Activated CD4-positive, alpha-beta memory T cell treated with anti-CD3 and anti-CD28 coated beads, Interleukin-2, amount 10 ng/mL, durations not matched to agents 7 days and 5 days (primary cell): ENCODE results near the gene USP9Y. TPM values are rescaled to one million over a fixed set of nuclear protein-coding genes. Genes with fewer than 3 reads are reported as not detected.
"Not testable (repeated sequence)": the region's sequence is repeated elsewhere in the genome, so short reads cannot be mapped to it uniquely, and the experiment has no call there.

Source experiments
- CTCF ChIA-PET: fragments of 350-600 bp; sonication (Branson Sonifier 250); formaldehyde crosslinking; loops from one replicate; lab custom pipeline; 2021; ENCODE audit warnings: antibody characterized with exemption, inconsistent platforms; lab: Charles Lee
- POLR2A ChIA-PET: fragments of 350-600 bp; sonication (Branson Sonifier 250); formaldehyde crosslinking; loops from one replicate; lab custom pipeline; 2021; ENCODE audit warnings: antibody characterized with exemption; lab: Charles Lee
- DNase-seq: peaks from one replicate; pipeline ENCODE4 v3.0.0-alpha.2; 2020
- H3K27ac Mint-ChIP-seq: one replicate; pipeline ENCODE4 v1.8.0; 2021; ENCODE audit warnings: mild to moderate bottlenecking, mixed read lengths
- H3K27me3 Mint-ChIP-seq: one replicate; pipeline ENCODE4 v1.8.0; 2021; ENCODE audit warnings: mixed read lengths
- H3K36me3 Mint-ChIP-seq: one replicate; pipeline ENCODE4 v1.8.0; 2021; ENCODE audit warnings: low read depth, mixed read lengths
- H3K4me1 Mint-ChIP-seq: one replicate; pipeline ENCODE4 v1.8.0; 2021; ENCODE audit warnings: mixed read lengths
- H3K4me3 Mint-ChIP-seq: one replicate; pipeline ENCODE4 v1.8.0; 2021; ENCODE audit warnings: mild to moderate bottlenecking, mixed read lengths
- H3K9me3 Mint-ChIP-seq: one replicate; pipeline ENCODE4 v1.8.0; 2021; ENCODE audit warnings: mixed read lengths
- total RNA-seq, 2 experiments: library from RNA; stranded (reverse); gene quantifications; one replicate each; pipeline ENCODE4 v1.2.3, GENCODE V29; 2021

The USP9Y gene, protein sequence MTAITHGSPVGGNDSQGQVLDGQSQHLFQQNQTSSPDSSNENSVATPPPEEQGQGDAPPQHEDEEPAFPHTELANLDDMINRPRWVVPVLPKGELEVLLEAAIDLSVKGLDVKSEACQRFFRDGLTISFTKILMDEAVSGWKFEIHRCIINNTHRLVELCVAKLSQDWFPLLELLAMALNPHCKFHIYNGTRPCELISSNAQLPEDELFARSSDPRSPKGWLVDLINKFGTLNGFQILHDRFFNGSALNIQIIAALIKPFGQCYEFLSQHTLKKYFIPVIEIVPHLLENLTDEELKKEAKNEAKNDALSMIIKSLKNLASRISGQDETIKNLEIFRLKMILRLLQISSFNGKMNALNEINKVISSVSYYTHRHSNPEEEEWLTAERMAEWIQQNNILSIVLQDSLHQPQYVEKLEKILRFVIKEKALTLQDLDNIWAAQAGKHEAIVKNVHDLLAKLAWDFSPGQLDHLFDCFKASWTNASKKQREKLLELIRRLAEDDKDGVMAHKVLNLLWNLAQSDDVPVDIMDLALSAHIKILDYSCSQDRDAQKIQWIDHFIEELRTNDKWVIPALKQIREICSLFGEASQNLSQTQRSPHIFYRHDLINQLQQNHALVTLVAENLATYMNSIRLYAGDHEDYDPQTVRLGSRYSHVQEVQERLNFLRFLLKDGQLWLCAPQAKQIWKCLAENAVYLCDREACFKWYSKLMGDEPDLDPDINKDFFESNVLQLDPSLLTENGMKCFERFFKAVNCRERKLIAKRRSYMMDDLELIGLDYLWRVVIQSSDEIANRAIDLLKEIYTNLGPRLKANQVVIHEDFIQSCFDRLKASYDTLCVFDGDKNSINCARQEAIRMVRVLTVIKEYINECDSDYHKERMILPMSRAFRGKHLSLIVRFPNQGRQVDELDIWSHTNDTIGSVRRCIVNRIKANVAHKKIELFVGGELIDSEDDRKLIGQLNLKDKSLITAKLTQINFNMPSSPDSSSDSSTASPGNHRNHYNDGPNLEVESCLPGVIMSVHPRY (N-terminal part only)
- total RNA-seq: 10 to 100 TPM; 18.2 to 18.4 TPM

DNA sequence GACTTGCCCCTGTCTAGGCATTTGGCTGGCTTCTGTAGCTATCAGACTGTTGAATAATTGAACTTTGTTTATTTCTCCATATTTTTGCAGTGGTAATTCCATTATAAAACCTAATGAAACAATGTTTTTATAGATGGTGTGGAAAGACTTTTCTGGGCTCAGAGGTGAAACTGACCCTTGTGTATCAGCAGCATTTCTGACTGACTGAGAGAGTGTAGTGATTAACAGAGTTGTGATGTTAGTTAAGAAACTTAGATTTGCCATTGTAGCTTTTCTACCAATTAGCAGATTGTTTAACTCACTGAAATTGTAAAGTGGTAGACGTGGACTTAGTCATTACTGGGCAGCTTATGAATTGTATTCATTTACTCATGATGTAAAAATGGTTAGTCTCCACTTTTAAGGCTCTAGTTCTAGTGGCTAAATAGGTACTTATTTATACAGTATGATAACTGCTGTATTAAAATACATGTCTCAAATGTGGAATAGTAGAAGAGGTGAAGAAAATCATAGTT lies at the start of gene USP9Y:
Gene USP9Y, plus strand, starts transcription at position 51 of the 515 bp plus-strand sequence. CDS start 8,217 bp downstream, outside the sequence.
- DNase-seq: no peak
- CTCF ChIA-PET: no interaction called here
- Mint-ChIP-seq H3K27me3 (no peaks in the 10 kb centered on the region), H3K36me3 (peaks cover 61% of the 10 kb centered on the region), H3K27ac (no peak within 1 kb of the TSS), H3K4me3 (no peak within 1 kb of the TSS), H3K4me1 (no peaks in the 10 kb centered on the region), H3K9me3 (peaks cover 5% of the 10 kb centered on the region)
- POLR2A ChIA-PET: no interaction called here

DNA sequence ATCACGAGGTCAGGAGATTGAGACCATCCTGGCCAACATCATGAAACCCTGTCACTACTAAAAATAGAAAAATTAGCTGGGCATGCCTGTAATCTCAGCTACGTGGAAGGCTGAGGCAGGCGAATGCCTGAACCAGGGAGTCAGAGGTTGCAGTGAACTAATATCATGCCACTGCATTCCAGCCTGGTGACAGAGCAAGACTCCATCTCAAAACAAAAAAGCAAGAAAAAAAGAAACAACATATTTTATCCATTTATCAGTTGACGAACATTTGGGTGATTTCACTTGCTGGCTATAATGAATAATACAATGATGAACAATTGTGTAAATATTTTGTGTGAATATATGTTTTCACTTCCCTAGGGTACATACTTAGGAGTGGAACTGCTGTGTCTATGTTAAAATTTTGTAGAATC lies 49.4 kb upstream of the USP9Y start:
- CTCF ChIA-PET: no interaction called here
- H3K27me3 Mint-ChIP-seq: no peaks in the 10 kb centered on the region
- POLR2A ChIA-PET: no interaction called here
- H3K36me3 Mint-ChIP-seq: no peaks in the 10 kb centered on the region
- H3K4me3 Mint-ChIP-seq: no peak overlapping the region
- no peaks in the 10 kb centered on the region for H3K9me3 Mint-ChIP-seq
- H3K4me1 Mint-ChIP-seq: no peaks in the 10 kb centered on the region
- no peak overlapping the region for H3K27ac Mint-ChIP-seq
- DNase-seq: no peak

DNA sequence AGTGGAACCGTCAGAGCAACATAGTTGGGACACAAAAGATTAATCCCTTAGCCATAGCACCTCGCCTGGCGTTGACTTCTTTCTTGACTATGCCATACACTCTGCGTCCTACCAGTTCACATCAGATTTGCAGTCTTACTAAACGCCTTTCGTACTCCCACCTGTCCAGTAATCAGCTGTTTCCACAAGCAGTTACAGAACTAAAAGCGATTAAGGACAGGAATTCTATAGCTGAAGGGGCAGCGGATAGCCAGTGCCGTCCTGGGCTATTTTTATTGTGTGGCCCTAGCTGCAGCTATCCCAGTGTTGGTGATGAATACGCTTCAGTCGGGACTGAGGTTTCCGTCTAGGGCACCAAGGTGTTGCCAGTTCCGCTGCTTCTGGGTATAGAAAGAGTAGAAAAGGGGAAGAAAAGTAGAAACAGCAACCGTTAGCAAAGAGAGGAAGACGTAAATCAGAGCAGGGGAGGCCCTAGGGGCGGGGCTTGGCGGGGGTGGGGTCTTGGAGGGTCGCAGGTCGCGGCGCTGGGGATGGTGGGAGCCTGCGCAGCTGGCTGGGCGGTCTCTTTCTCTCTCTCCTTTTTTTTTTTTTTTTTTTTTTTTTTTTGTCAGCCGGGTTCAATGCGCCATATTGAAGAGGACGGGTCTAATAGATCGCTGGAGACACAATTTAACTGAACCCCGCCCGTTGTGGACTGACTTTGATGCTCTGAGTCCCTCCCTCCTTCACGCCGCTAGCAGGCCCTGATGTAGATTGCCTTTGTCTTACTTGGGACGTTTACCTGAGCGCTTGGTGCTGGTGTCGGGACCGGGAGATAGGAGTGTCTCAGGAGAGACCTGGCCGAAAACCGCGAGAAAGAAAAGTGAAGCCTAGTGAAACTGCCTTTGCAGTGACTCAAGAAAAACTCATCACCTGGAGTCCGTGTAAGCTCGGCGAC lies 39.0 kb upstream of the USP9Y start:
- Mint-ChIP-seq H3K9me3 (no peaks in the 10 kb centered on the region), H3K4me1 (peaks cover 17% of the 10 kb centered on the region), H3K27me3 (no peaks in the 10 kb centered on the region), H3K36me3 (peaks cover 22% of the 10 kb centered on the region), H3K27ac (peak overlapping the region; percentile 99), H3K4me3 (peak overlapping the region; percentile 98)
- DNase-seq: peak; percentile 82
- CTCF ChIA-PET: interaction anchor here (0.6 kb wide), 1 partner anchor 36 kb away, joined by 4 read pairs; no protein-coding TSS in a partner anchor
- POLR2A ChIA-PET: interaction anchor here (1.1 to 1.3 kb wide), 3 partner anchors 243 to 358 kb away, joined by 3 to 4 read pairs (median 4); partner anchors contain the start of gene DDX3Y

DNA sequence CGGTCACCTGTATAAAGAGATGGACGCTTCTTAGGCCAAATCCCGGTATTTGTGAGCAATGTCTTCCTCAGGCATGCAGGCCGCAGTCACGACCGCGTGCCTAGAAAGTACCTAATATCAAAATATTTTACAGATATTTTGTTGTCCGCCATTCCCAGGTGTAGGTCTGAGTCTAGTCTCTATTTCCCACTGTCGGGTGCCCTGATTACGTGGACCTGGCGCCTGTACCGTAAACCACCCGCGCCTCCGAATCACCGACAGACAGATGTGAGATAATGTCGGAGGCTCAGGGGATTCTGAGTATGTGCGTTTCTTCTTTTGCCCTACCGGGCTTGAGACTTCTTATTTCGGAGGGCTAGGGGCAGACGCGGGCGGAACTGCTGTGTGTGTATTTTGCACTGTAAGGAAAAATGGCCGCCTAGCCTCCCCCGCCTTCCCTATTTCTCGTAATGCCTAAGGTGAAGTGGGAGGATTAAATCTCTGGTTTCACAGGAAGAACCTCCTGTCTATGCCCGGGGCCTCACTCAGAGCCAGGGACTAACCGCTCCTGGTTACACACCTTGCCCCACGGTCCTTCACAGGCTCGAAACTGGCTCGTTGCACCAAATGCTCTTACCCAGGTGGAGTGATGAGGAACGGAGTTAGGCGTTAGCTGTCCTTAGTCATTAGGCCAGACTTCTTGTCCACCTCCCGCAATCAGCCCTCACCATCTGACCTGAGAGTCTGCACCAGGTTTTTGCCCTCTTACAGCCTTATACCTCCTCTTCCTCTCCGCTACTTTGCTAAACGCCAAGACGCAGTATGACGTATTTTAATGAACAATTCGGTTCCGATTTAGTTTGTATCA lies 38.1 kb upstream of the USP9Y start:
- H3K27ac Mint-ChIP-seq: peak overlapping the region; percentile 99
- no peaks in the 10 kb centered on the region for H3K27me3 Mint-ChIP-seq
- peaks cover 19% of the 10 kb centered on the region for H3K4me1 Mint-ChIP-seq
- POLR2A ChIA-PET: interaction anchor here (1.1 to 1.3 kb wide), 2 partner anchors 242 to 359 kb away, joined by 3 to 4 read pairs; partner anchors contain the start of gene DDX3Y
- peak overlapping the region; percentile 98 for H3K4me3 Mint-ChIP-seq
- CTCF ChIA-PET: no interaction called here
- peak; percentile 52 for DNase-seq
- H3K36me3 Mint-ChIP-seq: peaks cover 23% of the 10 kb centered on the region
- no peaks in the 10 kb centered on the region for H3K9me3 Mint-ChIP-seq

DNA sequence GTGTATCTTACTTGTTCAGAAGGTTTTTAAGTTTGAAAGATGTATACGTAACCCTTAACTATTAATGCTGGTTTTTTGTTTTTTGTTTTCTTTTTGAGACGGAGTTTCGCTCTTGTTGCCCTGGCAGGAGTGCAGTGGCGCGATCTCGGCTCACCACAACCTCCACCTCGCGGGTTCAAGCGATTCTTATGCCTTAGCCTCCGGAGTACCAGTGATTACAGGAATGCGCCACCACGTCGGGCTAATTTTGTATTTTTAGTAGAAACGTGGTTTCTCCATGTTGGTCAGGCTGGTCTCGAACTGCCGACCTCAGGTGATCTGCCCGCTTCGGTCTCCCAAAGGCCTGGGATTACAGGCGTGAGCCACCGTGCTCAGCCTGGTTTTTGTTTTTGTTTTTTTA lies 37.2 kb upstream of the USP9Y start:
- POLR2A ChIA-PET, CTCF ChIA-PET, H3K27me3 Mint-ChIP-seq, H3K9me3 Mint-ChIP-seq: not testable (repeated sequence)
- peak overlapping the region; percentile 98 for H3K4me3 Mint-ChIP-seq
- peaks cover 19% of the 10 kb centered on the region for H3K4me1 Mint-ChIP-seq
- peak overlapping the region; percentile 99 for H3K27ac Mint-ChIP-seq
- peaks cover 29% of the 10 kb centered on the region for H3K36me3 Mint-ChIP-seq
- DNase-seq: peak; percentile 21

DNA sequence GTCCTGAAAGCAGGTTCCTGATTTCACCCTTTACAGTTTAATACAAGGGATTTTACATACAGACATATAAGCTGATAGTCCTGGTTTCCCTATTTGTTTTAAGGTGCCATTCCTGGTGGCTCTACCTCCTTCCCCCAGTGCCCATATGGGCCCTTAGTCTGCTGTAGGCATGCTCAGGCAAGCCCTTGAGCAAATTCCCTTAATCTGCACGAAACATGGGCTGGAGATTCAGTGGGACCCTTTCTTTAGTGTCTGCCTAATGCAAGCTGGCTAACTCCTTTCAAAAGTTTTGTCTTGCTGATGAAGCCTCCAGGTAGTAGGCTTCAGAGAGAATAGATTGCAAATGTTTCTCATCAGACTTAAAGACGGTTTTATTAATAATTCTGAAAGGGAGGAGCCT lies 22.9 kb upstream of the USP9Y start:
- Mint-ChIP-seq H3K9me3 (peaks cover 5% of the 10 kb centered on the region), H3K4me1 (peaks cover 4% of the 10 kb centered on the region), H3K27ac (no peak overlapping the region), H3K27me3 (no peaks in the 10 kb centered on the region), H3K36me3 (peaks cover 21% of the 10 kb centered on the region), H3K4me3 (no peak overlapping the region)
- CTCF ChIA-PET: no interaction called here
- DNase-seq: no peak
- POLR2A ChIA-PET: no interaction called here

DNA sequence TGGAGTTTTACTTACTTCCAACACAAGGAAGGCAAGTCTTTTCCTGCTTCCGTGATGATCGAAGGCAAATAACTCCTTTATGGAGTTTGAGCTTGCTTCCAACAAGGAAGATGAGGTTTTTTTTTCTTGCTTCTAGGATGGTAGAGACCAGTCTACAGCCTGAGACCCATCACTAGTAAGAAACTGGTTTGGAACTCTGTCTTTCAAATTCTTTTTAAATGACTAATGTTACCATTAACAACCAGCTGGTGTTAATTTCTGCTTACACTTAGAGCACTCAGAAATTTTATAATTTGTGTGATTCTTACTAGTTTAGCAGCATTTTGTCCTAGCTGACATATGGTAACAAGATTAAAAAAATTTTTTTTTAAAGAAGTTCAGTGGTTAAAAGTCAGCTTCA lies 19.5 kb upstream of the USP9Y start:
- no peak for DNase-seq
- ChIA-PET POLR2A (no interaction called here), CTCF (no interaction called here)
- Mint-ChIP-seq H3K4me3 (no peak overlapping the region), H3K27ac (no peak overlapping the region), H3K27me3 (no peaks in the 10 kb centered on the region), H3K4me1 (peaks cover 4% of the 10 kb centered on the region), H3K36me3 (peaks cover 27% of the 10 kb centered on the region), H3K9me3 (peaks cover 5% of the 10 kb centered on the region)

DNA sequence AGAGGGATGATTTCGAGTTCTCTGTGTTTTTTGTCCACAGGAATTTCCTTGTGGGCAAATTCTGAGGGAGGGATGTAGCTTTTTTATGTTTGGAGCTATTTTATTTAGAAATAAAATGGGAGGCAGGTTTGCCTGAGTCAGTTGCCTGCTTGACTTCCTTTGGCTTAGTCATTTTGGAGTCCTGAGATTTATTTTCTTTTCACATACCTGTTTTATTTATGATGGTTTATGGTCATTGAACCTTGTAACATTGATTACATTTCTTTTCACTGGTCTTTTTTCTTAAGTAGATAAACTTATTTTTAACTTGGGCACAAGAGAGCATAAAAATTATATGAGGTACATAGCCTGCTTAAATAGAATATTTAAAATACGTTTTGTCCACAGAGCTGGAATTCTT lies 12.7 kb upstream of the USP9Y start:
- ChIA-PET CTCF (no interaction called here), POLR2A (no interaction called here)
- Mint-ChIP-seq H3K36me3 (peaks cover 70% of the 10 kb centered on the region), H3K4me1 (no peaks in the 10 kb centered on the region), H3K27ac (no peak overlapping the region), H3K4me3 (no peak overlapping the region), H3K27me3 (no peaks in the 10 kb centered on the region), H3K9me3 (peaks cover 8% of the 10 kb centered on the region)
- no peak for DNase-seq

DNA sequence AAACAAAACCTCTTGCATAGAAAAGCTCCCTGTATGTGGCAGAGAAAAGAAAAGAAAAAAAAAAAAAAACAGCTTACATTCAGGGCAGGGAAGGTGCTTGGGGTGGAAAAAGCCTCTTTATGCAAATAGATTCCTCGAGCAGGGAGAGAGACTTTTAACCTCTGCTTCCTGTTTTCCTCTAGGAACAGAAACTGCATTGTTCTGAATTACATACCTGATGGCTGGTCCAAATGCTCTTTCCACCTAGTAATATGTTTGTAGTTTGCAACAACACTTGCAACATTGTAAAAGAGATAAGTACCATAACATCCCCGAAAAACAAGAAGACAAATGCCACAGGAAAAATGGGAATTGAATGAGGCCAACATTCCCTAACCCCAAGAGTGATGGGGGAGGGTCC lies 944 bp upstream of the USP9Y start:
- ChIA-PET CTCF (no interaction called here), POLR2A (no interaction called here)
- Mint-ChIP-seq H3K4me3 (no peak overlapping the region), H3K27ac (no peak overlapping the region), H3K9me3 (peaks cover 5% of the 10 kb centered on the region), H3K4me1 (no peaks in the 10 kb centered on the region), H3K36me3 (peaks cover 52% of the 10 kb centered on the region), H3K27me3 (no peaks in the 10 kb centered on the region)
- DNase-seq: no peak

DNA sequence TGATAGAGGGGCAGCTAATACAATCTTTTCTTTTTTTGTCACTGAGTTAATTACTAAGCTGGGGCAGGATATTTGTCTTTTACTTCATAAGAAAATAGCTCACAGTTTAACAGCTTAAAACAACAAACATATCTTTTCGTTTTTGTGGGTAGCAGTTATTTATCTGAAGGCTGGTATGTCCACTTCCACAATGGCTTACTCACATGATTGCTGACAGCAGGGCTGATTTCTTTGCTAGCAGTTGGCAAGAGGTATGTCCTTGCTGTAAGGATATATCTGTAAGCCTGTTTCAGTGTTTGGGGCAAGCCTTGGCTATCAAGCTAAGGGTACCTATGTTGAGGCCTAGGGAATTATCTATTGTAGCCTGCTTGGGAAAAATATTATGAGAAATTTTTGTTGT lies 1.1 kb downstream of the USP9Y start:
- H3K36me3 Mint-ChIP-seq: peaks cover 63% of the 10 kb centered on the region
- POLR2A ChIA-PET: no interaction called here
- CTCF ChIA-PET: no interaction called here
- H3K27ac Mint-ChIP-seq: no peak overlapping the region
- H3K9me3 Mint-ChIP-seq: peaks cover 5% of the 10 kb centered on the region
- H3K4me1 Mint-ChIP-seq: no peaks in the 10 kb centered on the region
- H3K27me3 Mint-ChIP-seq: no peaks in the 10 kb centered on the region
- no peak overlapping the region for H3K4me3 Mint-ChIP-seq
- DNase-seq: no peak

DNA sequence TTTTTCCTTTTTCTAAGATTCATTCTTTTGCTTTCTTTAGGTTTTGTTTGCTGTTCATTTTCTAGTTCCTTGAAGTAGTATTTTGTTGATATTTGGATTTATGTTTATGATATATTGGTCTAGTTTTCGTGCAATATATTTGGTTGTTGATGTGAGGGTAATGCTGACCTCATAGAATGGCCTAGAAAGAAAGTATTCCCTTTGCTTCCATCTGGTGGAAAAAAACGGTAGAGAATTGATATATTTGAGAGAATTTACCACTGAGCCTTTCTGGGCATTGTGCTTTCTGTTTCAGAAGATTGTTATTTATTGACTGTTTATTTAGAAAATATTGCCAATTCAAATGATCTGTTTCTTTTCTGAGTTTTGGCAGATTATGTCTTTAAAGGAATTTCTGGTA lies 9.4 kb downstream of the USP9Y start:
- no peak for DNase-seq
- CTCF ChIA-PET: no interaction called here
- POLR2A ChIA-PET: no interaction called here
- Mint-ChIP-seq H3K9me3 (no peaks in the 10 kb centered on the region), H3K4me3 (no peak overlapping the region), H3K4me1 (no peaks in the 10 kb centered on the region), H3K36me3 (peaks cover 25% of the 10 kb centered on the region), H3K27ac (no peak overlapping the region), H3K27me3 (no peaks in the 10 kb centered on the region)
